Measurements from ENCODE around the gene ZFAND3.

GRCh38 chr6:38045701-38046305 lies 226.3 kb downstream of the ZFAND3 start:
- TF ChIP-seq, protein P1, sequence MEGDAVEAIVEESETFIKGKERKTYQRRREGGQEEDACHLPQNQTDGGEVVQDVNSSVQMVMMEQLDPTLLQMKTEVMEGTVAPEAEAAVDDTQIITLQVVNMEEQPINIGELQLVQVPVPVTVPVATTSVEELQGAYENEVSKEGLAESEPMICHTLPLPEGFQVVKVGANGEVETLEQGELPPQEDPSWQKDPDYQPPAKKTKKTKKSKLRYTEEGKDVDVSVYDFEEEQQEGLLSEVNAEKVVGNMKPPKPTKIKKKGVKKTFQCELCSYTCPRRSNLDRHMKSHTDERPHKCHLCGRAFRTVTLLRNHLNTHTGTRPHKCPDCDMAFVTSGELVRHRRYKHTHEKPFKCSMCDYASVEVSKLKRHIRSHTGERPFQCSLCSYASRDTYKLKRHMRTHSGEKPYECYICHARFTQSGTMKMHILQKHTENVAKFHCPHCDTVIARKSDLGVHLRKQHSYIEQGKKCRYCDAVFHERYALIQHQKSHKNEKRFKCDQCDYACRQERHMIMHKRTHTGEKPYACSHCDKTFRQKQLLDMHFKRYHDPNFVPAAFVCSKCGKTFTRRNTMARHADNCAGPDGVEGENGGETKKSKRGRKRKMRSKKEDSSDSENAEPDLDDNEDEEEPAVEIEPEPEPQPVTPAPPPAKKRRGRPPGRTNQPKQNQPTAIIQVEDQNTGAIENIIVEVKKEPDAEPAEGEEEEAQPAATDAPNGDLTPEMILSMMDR (IDR thresholded peaks at IDR 0.05 in 4 of 5, conservative IDR thresholded peaks at IDR 0.05 in 1 of 5): no peak
- no peak for TF ChIP-seq POLR2A (IDR thresholded peaks at IDR 0.05)

All from gastrocnemius medialis (tissue), 4 donors.